Hepatocyte (in vitro differentiated cells): ENCODE measurements around the gene ARHGDIB.

Experiments used
- EZH2 ChIP-seq: fragments of 200-600 bp; sonication (generic); IDR thresholded peaks from 2 replicates; pipeline ENCODE4 v1.6.1; 2016; ENCODE audit warnings: antibody characterized with exemption, mild to moderate bottlenecking, borderline replicate concordance
- EZH2phosphoT487 ChIP-seq: fragments of 200-600 bp; sonication (generic); IDR thresholded peaks from one replicate; pipeline ENCODE4 v1.6.1; 2018; ENCODE audit warnings: antibody characterized with exemption, mild to moderate bottlenecking, low read depth, moderate library complexity; ENCODE audit not compliant: unreplicated experiment, severe bottlenecking
- TF ChIP-seq, protein P1 (sequence below): fragments of 200-600 bp; sonication (generic); IDR thresholded peaks from 2 replicates; pipeline ENCODE4 v1.5.1; 2016; ENCODE audit warnings: antibody characterized with exemption, mild to moderate bottlenecking; ENCODE audit not compliant: poor library complexity

DNA sequence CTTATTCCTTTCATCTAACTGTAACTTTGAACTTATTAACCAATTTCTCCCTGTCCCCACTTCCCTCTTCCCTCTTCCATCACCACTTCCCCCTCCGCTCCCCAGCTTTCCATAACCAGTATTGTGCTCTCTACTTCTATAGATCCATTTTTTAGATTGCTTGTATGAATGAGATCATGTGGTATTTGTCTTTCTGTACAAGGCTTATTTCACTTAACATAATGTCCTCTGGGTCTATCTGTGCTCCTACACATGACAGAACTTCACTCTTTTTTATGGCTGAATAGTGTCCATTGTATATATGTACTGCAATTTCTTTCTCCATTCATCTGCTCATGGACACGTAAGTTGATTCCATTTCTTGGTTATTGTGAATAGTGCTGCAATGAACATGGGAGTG, 37.5 kb downstream of the ARHGDIB start:
- TF ChIP-seq, protein P1, sequence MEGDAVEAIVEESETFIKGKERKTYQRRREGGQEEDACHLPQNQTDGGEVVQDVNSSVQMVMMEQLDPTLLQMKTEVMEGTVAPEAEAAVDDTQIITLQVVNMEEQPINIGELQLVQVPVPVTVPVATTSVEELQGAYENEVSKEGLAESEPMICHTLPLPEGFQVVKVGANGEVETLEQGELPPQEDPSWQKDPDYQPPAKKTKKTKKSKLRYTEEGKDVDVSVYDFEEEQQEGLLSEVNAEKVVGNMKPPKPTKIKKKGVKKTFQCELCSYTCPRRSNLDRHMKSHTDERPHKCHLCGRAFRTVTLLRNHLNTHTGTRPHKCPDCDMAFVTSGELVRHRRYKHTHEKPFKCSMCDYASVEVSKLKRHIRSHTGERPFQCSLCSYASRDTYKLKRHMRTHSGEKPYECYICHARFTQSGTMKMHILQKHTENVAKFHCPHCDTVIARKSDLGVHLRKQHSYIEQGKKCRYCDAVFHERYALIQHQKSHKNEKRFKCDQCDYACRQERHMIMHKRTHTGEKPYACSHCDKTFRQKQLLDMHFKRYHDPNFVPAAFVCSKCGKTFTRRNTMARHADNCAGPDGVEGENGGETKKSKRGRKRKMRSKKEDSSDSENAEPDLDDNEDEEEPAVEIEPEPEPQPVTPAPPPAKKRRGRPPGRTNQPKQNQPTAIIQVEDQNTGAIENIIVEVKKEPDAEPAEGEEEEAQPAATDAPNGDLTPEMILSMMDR = no peak
- TF ChIP-seq EZH2phosphoT487 (no peak), EZH2 (no peak)
